Measurements from ENCODE around the gene LMNTD1.
A peak's percentile ranks its signal among the peaks of the same experiment; 100 is the strongest.

LMNTD1 gene

GRCh38 chr12:25566202-25566949, 13.3 kb upstream of the LMNTD1 start:
- H3K27me3 ChIP-seq: no peaks in the 10 kb centered on the region
- no peaks in the 10 kb centered on the region for H3K4me1 ChIP-seq
- no peak overlapping the region for H3K4me3 ChIP-seq (ENCODE audit: low read depth, low read length)
- no peak for TF ChIP-seq CTCF (IDR thresholded peaks at IDR 0.05; ENCODE audit: low read depth, low read length)
- H3K36me3 ChIP-seq: no peaks in the 10 kb centered on the region
- no peak for DNase-seq
- H3K9me3 ChIP-seq: no peaks in the 10 kb centered on the region

- H3K36me3 ChIP-seq: no peaks in the 10 kb centered on the region
- DNase-seq: no peak
- H3K4me1 ChIP-seq: no peaks in the 10 kb centered on the region
- no peaks in the 10 kb centered on the region for H3K9me3 ChIP-seq
- no peak overlapping the region for H3K4me3 ChIP-seq (ENCODE audit: low read depth, low read length)
- no peaks in the 10 kb centered on the region for H3K27me3 ChIP-seq
- no peak for TF ChIP-seq CTCF (IDR thresholded peaks at IDR 0.05; ENCODE audit: low read depth, low read length)
Observed at GRCh38 chr12:25558586-25558985, 5.5 kb upstream of the LMNTD1 start.

- Histone ChIP-seq H3K36me3 (no peaks in the 10 kb centered on the region), H3K27me3 (no peaks in the 10 kb centered on the region), H3K4me1 (no peaks in the 10 kb centered on the region), H3K4me3 (ENCODE audit: low read depth, low read length) (no peak overlapping the region), H3K9me3 (no peaks in the 10 kb centered on the region)
- peak; percentile 53 for TF ChIP-seq CTCF (IDR thresholded peaks at IDR 0.05; ENCODE audit: low read depth, low read length)
- DNase-seq: peak; percentile 22
Observed at GRCh38 chr12:25557830-25558436, 4.8 kb upstream of the LMNTD1 start.

- no peaks in the 10 kb centered on the region for H3K9me3 ChIP-seq
- H3K36me3 ChIP-seq: no peaks in the 10 kb centered on the region
- DNase-seq: no peak
- no peaks in the 10 kb centered on the region for H3K4me1 ChIP-seq
- no peak for TF ChIP-seq CTCF (IDR thresholded peaks at IDR 0.05; ENCODE audit: low read depth, low read length)
- H3K4me3 ChIP-seq (ENCODE audit: low read depth, low read length): no peak overlapping the region
- H3K27me3 ChIP-seq: no peaks in the 10 kb centered on the region
Observed at GRCh38 chr12:25556153-25556552, 3.1 kb upstream of the LMNTD1 start.

- H3K4me1 ChIP-seq: no peaks in the 10 kb centered on the region
- no peak overlapping the region for H3K4me3 ChIP-seq (ENCODE audit: low read depth, low read length)
- TF ChIP-seq CTCF (IDR thresholded peaks at IDR 0.05; ENCODE audit: low read depth, low read length): no peak
- H3K27me3 ChIP-seq: no peaks in the 10 kb centered on the region
- DNase-seq: no peak
- H3K36me3 ChIP-seq: no peaks in the 10 kb centered on the region
- H3K9me3 ChIP-seq: no peaks in the 10 kb centered on the region
Observed at GRCh38 chr12:25552681-25553080, 402 bp downstream of the LMNTD1 start.

GRCh38 chr12:25550186-25550585, 2.9 kb downstream of the LMNTD1 start:
- Histone ChIP-seq H3K9me3 (no peaks in the 10 kb centered on the region), H3K27me3 (no peaks in the 10 kb centered on the region), H3K4me3 (ENCODE audit: low read depth, low read length) (no peak overlapping the region), H3K36me3 (no peaks in the 10 kb centered on the region), H3K4me1 (no peaks in the 10 kb centered on the region)
- DNase-seq: no peak
- no peak for TF ChIP-seq CTCF (IDR thresholded peaks at IDR 0.05; ENCODE audit: low read depth, low read length)
